Stimulated activated naive CD4-positive, alpha-beta T cell treated with Interleukin-2 at 50 U/mL for 16 hours (primary cell): Measurements from ENCODE around the gene UBE2U.

Source experiments
- DNase-seq: peaks from one replicate; lab custom pipeline; 2025; lab: John Stamatoyannopoulos, UW

Gene UBE2U

GRCh38 chr1:64295136-64295535, 91.7 kb downstream of the UBE2U start:
- no peak for DNase-seq

DNA sequence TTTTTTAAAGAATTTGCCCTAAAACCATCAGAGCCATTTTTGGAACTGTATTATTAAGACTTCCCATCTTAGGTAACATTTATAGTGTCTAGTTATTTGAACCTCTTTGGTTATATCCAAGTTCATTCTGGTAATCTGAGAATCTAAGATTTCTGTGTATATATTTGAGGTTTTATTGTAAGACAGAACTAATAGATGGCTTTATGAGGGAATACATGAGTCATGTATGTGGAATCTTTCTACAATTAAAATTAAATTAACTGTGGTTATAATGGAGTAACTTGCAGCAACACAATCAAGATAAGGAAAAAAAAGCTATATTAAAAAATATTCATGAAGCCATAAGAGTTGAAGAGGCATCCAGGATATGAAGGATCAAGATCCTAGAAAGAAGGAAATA, 92.1 kb downstream of the UBE2U start:
- no peak for DNase-seq

GRCh38 chr1:64296459-64296858, 93.0 kb downstream of the UBE2U start:
- no peak for DNase-seq

DNA sequence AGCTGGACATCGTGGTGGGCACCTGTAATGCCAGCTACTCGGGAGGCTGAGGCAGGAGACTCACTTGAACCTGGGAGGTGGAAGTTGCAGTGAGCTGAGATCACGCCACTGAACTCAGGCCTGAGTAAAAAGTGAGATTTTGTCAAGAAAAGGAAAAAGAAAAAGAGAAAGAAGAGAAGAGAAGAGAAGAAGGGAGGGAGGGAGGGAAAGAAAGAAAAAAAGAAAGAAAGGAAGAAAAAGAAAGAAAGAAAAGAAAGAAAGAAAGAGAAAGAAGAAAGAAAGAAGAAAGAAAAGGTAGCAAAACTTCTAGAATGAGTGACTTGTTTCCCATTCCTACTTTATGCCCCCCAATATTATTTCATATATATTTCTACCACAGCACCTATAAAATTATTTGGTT, 98.8 kb downstream of the UBE2U start:
- no peak for DNase-seq

GRCh38 chr1:64302971-64303370, 99.5 kb downstream of the UBE2U start:
- DNase-seq = no peak

DNA sequence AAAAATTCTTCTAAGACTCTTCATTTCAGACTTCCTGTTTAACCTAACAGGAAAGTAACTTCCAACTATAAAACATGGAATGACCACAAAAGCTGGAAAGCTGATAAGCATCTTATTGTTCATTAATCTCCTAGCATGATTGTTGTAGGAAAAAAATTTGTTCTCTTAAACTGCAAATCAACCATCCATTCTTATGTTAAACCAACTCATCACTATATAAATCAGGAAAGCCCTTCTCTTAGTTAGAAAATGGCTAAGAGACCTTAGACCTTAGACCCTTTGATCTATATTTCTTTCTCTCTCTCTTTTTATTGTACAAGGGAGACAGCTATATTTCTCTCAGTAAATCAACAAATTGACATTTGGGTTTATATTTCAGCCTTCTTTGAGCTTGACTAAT, 101.4 kb downstream of the UBE2U start:
- DNase-seq = no peak

DNA sequence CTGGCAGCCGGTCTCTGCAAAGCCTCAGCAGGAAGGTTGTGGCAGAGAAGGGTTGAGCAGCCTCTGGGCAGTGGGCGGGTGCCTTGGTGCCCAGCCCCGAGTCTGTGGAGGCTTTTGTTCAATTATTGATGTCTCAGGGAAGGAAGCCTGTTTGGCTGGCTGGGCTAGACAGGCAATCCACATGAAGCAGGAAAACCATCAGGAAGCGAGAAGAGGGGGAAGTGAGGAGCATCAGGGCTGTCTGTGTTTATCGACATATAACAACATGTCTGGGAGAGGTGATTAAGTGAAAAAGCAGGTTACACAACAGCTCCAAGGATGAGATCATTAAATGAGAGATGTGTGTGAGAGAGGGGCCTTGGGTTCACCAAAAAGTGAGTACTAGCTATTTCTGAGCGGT, 105.4 kb downstream of the UBE2U start:
- no peak for DNase-seq

DNA sequence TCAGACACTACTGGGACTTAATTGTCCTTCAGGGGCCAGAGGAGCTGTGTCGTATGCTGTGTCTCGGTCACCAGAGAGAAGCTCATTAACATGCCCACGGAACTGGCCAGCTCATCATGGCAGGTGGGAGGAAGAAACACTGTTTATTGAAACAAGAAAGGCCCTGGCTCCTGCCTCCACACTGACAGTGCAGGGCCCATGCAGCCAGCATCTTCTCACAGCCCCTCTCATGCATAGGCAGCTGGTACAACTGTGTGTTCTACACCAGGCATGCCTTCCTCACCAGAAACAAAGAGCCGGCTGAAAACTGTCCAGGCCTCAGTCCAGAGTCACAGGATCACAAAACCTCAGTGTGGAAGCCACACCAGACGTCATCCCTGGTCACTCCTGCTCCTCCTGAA, 106.0 kb downstream of the UBE2U start:
- DNase-seq = no peak

DNA sequence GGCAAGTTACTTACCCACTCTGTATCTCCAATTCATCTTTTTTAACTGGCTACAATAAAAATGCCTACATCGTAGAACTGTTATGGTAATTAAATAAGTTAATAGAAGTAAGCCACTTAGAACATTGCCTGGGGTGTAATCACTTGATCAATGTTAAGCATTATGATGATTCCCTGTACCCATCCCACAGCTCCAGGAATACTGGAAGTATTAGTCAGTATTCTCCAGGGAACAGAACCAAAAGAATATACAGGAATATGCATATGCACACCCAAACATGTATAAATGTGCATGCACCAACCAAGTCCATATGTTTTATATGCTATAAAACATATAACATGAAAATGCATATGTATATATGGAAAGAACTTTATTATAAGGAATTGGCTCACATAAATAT, 107.3 kb downstream of the UBE2U start:
- no peak for DNase-seq

GRCh38 chr1:64312431-64312830, 109.0 kb downstream of the UBE2U start:
- DNase-seq = no peak

DNA sequence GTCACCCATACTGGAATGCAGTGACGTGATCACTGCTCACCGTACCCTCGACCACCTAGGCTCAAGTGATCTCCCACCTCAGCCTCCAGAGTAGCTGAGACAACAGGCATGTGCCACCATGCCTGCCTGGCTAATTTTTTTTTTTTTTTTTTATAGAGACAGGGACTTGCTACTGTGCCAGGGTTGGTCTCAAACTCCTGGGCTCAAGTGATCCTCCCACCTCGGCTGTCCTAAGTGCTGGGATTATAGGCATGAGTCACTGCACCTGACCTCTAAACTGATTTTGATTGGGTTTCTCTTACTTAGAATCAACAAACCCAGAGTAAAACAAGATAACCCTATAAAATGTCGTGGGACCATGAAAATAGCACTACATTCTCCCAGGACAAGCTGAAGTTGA, 112.0 kb downstream of the UBE2U start:
- DNase-seq = no peak
